Keratinocyte (primary cell): ENCODE data around the gene ERRFI1. TPM values are rescaled to one million over a fixed set of nuclear protein-coding genes. Genes with fewer than 3 reads are reported as not detected.

Source experiments
- DNase-seq: peaks from one replicate; pipeline ENCODE4 v3.0.0-alpha.2; 2011; ENCODE audit warnings: low read depth, missing footprints, low spot score
- FAIRE-seq: peaks from 2 replicates; lab custom pipeline; 2011; peaks lifted over from hg19 to GRCh38; lab: Jason Lieb, UNC
- H2AFZ ChIP-seq: 2 replicates; pipeline ENCODE4 v1.6.0; 2012; ENCODE audit warnings: low read length, control low read depth, inconsistent platforms; ENCODE audit not compliant: control insufficient read depth
- H3K27ac ChIP-seq: 2 replicates; pipeline ENCODE4 v1.5.1; 2011; ENCODE audit warnings: low read length; ENCODE audit not compliant: control insufficient read depth, insufficient read depth
- H3K27me3 ChIP-seq: 3 replicates; pipeline ENCODE4 v1.6.0; 2011; ENCODE audit warnings: low read length; ENCODE audit not compliant: control insufficient read depth, insufficient read depth; ENCODE audit errors: extremely low read depth
- H3K36me3 ChIP-seq, 2 experiments: 2 replicates in 1 of 2; 3 replicates in 1 of 2; pipeline ENCODE4 v1.5.1; 2011; ENCODE audit warnings: low read length in 2 of 2, mild to moderate bottlenecking in 1 of 2; ENCODE audit not compliant: control insufficient read depth in 2 of 2, insufficient read depth in 2 of 2; ENCODE audit errors: extremely low read depth in 1 of 2
- H3K4me1 ChIP-seq: 3 replicates; pipeline ENCODE4 v1.5.1; 2011; ENCODE audit warnings: low read length; ENCODE audit not compliant: control insufficient read depth, insufficient read depth; ENCODE audit errors: extremely low read depth
- H3K4me2 ChIP-seq: 3 replicates; pipeline ENCODE4 v1.6.0; 2011; ENCODE audit warnings: low read depth, low read length; ENCODE audit not compliant: control insufficient read depth, insufficient read depth; ENCODE audit errors: extremely low read depth
- H3K4me3 ChIP-seq, 3 experiments: fragments of 200-600 bp in 1 of 3; sonication (generic) in 1 of 3; 2 replicates in 2 of 3; 3 replicates in 1 of 3; pipeline ENCODE4 v1.5.1; 2011 to 2016; ENCODE audit warnings: low read length in 3 of 3, mild to moderate bottlenecking in 3 of 3, control low read depth in 2 of 3, inconsistent platforms in 1 of 3, low read depth in 1 of 3, mixed read lengths in 1 of 3, mixed run types in 1 of 3, moderate library complexity in 1 of 3; ENCODE audit not compliant: control insufficient read depth in 2 of 3, insufficient read depth in 2 of 3; ENCODE audit errors: extremely low read depth in 1 of 3
- H3K79me2 ChIP-seq: 2 replicates; pipeline ENCODE4 v1.6.0; 2012; ENCODE audit warnings: low read length; ENCODE audit not compliant: control insufficient read depth, insufficient read depth
- H3K9ac ChIP-seq: 3 replicates; pipeline ENCODE4 v1.6.0; 2011; ENCODE audit warnings: low read length; ENCODE audit not compliant: control insufficient read depth, insufficient read depth; ENCODE audit errors: extremely low read depth
- H3K9me1 ChIP-seq: 3 replicates; pipeline ENCODE4 v1.6.0; 2011; ENCODE audit warnings: low read length; ENCODE audit not compliant: control insufficient read depth, insufficient read depth; ENCODE audit errors: extremely low read depth
- H3K9me3 ChIP-seq: 2 replicates; pipeline ENCODE4 v1.5.1; 2012; ENCODE audit warnings: low read depth, low read length; ENCODE audit not compliant: control insufficient read depth
- H4K20me1 ChIP-seq: 3 replicates; pipeline ENCODE4 v1.6.0; 2011; ENCODE audit warnings: low read length; ENCODE audit not compliant: control insufficient read depth, insufficient read depth; ENCODE audit errors: extremely low read depth
- EZH2 ChIP-seq: IDR thresholded peaks from one replicate; pipeline ENCODE4 v1.6.1; 2012; ENCODE audit warnings: inconsistent platforms, mild to moderate bottlenecking, low read length, moderate library complexity
- dilution Hi-C: fragments of 300-500 bp; cut with MboI; formaldehyde crosslinking; loops from one replicate; pipeline ENCODE4 v1.7.0; 2020; ENCODE audit warnings: low sequenced_read_pairs; ENCODE audit not compliant: extremely low pct_ligation_motif_present
- polyA plus RNA-seq, 5 experiments: library from polyadenylated mRNA; depleted of rRNA in 3 of 5; stranded (reverse) in 3 of 5; stranded (forward) in 1 of 5; unstranded in 1 of 5; fragments of >200 nt; gene quantifications; 1 replicate in 1 of 5; 2 replicates in 3 of 5; 3 replicates in 1 of 5; pipeline versions ENCODE4 v1.2.1 to v1.2.3, GENCODE V29; 2011 to 2012; ENCODE audit warnings: missing spikeins in 2 of 5, low read depth in 1 of 5, low replicate concordance in 1 of 5
- TF ChIP-seq, protein P1 (sequence below), 3 experiments: IDR thresholded peaks in 1 of 3; conservative IDR thresholded peaks in 1 of 3; optimal IDR thresholded peaks in 1 of 3; 2 replicates in 2 of 3; 3 replicates in 1 of 3; pipeline versions ENCODE3 to v1.5.1; 2011; ENCODE audit warnings: low read length in 3 of 3, mild to moderate bottlenecking in 3 of 3, moderate library complexity in 2 of 3, control low read depth in 1 of 3, inconsistent platforms in 1 of 3; ENCODE audit not compliant: insufficient read depth in 2 of 3; ENCODE audit errors: extremely low read depth in 1 of 3

ERRFI1 gene
- polyA plus RNA-seq, 1 donor (not counting 4 experiments of a cell fraction or from before 2014, with no cell fraction given): 130 TPM

DNA sequence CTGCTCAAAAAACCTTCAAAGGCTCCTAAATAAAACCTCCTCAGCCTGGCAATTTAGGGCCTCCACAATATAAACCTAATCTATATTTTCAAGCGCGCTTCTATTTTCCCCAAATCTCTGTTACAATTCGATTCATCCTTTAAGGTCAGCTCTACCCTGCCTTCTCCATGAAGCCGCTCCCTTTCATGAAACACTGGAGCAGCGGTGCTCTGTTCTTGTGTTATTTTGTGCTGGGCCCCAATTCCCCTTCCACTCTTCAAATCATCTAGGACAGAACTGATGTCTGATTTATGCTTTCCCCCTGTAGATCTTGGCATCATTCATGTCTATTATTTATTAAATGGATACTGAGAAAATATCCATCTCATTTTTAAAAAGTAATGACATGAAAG is 6.9 kb downstream of the ERRFI1 start:
- Histone ChIP-seq H3K36me3 (peaks cover 2 to 36% of the 10 kb centered on the region in 2 experiments), H3K4me2 (peak overlapping the region; percentile 97)

DNA sequence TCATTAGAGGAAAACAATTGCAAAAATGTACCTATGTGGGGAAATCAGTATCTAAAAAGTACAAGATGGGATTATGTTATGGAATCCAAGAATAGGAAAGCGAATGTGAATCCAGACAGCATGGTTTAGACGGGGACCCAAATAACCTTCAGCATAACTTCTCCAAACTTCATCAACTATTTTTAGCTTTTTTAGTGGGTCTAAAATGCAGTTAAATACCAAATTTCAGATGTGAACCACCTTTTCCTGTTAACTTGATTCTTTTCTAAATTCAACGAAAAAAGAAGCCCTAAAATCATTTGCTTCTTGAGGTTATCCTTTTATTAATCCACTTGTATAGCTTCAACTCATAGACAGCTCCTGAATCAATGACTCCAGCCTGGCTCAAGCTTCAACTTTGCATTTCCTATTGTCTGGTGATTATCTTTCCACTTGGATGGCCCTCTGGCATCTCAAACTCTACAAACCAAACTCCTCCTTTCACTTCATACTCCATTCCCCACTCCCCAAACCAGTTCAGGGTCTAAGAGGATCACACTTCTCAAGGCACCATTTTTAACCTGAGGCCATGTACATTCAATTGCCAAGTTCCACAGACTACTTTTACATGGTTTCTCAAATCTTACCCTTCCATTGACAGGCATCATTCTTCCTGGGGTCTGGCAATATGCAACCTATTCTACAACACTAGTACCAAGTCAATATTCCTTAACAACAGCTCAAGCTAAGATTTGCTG is 7.4 kb downstream of the ERRFI1 start:
- peaks cover 4% of the 10 kb centered on the region for H3K9me1 ChIP-seq
- peak overlapping the region; percentile 41 for H3K27ac ChIP-seq
- peaks cover 5 to 36% of the 10 kb centered on the region in 2 experiments for H3K36me3 ChIP-seq
- peaks cover 94% of the 10 kb centered on the region for H3K4me1 ChIP-seq
- H4K20me1 ChIP-seq: peaks cover 17% of the 10 kb centered on the region
- H3K4me2 ChIP-seq: peak overlapping the region; percentile 97
- no peak overlapping the region for H2AFZ ChIP-seq
- TF ChIP-seq, protein P1, sequence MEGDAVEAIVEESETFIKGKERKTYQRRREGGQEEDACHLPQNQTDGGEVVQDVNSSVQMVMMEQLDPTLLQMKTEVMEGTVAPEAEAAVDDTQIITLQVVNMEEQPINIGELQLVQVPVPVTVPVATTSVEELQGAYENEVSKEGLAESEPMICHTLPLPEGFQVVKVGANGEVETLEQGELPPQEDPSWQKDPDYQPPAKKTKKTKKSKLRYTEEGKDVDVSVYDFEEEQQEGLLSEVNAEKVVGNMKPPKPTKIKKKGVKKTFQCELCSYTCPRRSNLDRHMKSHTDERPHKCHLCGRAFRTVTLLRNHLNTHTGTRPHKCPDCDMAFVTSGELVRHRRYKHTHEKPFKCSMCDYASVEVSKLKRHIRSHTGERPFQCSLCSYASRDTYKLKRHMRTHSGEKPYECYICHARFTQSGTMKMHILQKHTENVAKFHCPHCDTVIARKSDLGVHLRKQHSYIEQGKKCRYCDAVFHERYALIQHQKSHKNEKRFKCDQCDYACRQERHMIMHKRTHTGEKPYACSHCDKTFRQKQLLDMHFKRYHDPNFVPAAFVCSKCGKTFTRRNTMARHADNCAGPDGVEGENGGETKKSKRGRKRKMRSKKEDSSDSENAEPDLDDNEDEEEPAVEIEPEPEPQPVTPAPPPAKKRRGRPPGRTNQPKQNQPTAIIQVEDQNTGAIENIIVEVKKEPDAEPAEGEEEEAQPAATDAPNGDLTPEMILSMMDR (optimal IDR thresholded peaks at IDR 0.05 in 1 of 3, IDR thresholded peaks at IDR 0.05 in 1 of 3, conservative IDR thresholded peaks at IDR 0.05 in 1 of 3; ENCODE audit: extremely low read depth in 1 of 3, insufficient read depth in 2 of 3, low read length in 3 of 3): no peak
- no peak for TF ChIP-seq EZH2
- dilution Hi-C loops: loop anchor here (25.0 kb wide), 1 partner anchor 294 kb away; the partner anchor contains the start of gene SLC45A1
- H3K27me3 ChIP-seq: no peaks in the 10 kb centered on the region
- FAIRE-seq: no peak
- no peaks in the 10 kb centered on the region for H3K9me3 ChIP-seq
- DNase-seq: no peak
- peaks cover 94% of the 10 kb centered on the region for H3K79me2 ChIP-seq
- H3K9ac ChIP-seq: peak overlapping the region; percentile 52
- peak overlapping the region in 2 of 3 experiments; percentile 15 to 53 for H3K4me3 ChIP-seq

More for the DNA sequence above, 6.9 kb downstream of the ERRFI1 start:
- Histone ChIP-seq H3K9me1 (peaks cover 4% of the 10 kb centered on the region), H3K9ac (peak overlapping the region; percentile 56), H3K27ac (peak overlapping the region; percentile 82), H3K79me2 (peaks cover 94% of the 10 kb centered on the region), H4K20me1 (peaks cover 20% of the 10 kb centered on the region), H2AFZ (no peak overlapping the region), H3K4me1 (peaks cover 98% of the 10 kb centered on the region), H3K4me3 (peak overlapping the region in 2 of 3 experiments; percentile 53 to 59), H3K27me3 (no peaks in the 10 kb centered on the region), H3K9me3 (no peaks in the 10 kb centered on the region)
- dilution Hi-C loops: loop anchor here (25.0 kb wide), 1 partner anchor 293 kb away; the partner anchor contains the start of gene SLC45A1
- TF ChIP-seq, protein P1 (optimal IDR thresholded peaks at IDR 0.05 in 1 of 3, IDR thresholded peaks at IDR 0.05 in 1 of 3, conservative IDR thresholded peaks at IDR 0.05 in 1 of 3; ENCODE audit: extremely low read depth in 1 of 3, insufficient read depth in 2 of 3, low read length in 3 of 3): no peak
- TF ChIP-seq EZH2: no peak
- DNase-seq (no peak), FAIRE-seq (no peak)
